Glomerular endothelial cell (primary cell): Measurements from ENCODE around the gene ADGRE3. TPM values are rescaled to one million over a fixed set of nuclear protein-coding genes. Genes with fewer than 3 reads are reported as not detected.
A peak's percentile ranks its signal among the peaks of the same experiment; 100 is the strongest.
"Not testable (repeated sequence)": the region's sequence is repeated elsewhere in the genome, so short reads cannot be mapped to it uniquely, and the experiment has no call there.

ENCODE experiments used
- DNase-seq: peaks from one replicate; pipeline ENCODE4 v3.0.0-alpha.2; 2011; ENCODE audit warnings: low read depth, low spot score; ENCODE audit errors: extremely low read depth
- total RNA-seq: library from RNA; depleted of rRNA; stranded (reverse); fragments of >200 nt; gene quantifications from 2 replicates; pipeline ENCODE4 v1.2.3, GENCODE V29; 2015

The ADGRE3 gene
- total RNA-seq, 1 donor from 2014 or later, result not detected

- no peak for DNase-seq
Observed at GRCh38 chr19:14606627-14607026, 68.0 kb downstream of the ADGRE3 start.

GRCh38 chr19:14603990-14604387 is 70.7 kb downstream of the ADGRE3 start:
- no peak for DNase-seq

GRCh38 chr19:14599548-14600147 is 75.0 kb downstream of the ADGRE3 start:
- no peak for DNase-seq

DNA sequence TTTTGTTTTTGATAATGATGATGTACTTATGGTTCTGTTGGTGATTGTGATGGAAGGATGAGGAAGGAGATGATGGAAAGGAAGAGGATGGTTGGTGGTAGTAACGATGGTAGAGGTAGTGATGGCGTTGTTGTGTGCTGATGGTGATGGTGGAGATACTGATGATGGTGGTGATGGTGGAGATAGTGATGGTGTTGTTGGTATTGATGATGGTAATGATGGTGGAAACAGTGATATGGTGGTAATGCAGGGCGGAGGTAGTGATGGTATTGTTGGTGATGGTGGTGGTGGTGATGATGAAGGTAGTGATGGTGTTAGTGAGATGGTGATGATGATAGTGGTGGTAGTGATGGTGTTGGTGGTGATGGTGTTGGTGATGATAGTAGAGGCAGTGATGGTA is 79.1 kb downstream of the ADGRE3 start:
- no peak for DNase-seq

GRCh38 chr19:14589433-14589832 is 85.2 kb downstream of the ADGRE3 start:
- DNase-seq, result not testable (repeated sequence)

DNA sequence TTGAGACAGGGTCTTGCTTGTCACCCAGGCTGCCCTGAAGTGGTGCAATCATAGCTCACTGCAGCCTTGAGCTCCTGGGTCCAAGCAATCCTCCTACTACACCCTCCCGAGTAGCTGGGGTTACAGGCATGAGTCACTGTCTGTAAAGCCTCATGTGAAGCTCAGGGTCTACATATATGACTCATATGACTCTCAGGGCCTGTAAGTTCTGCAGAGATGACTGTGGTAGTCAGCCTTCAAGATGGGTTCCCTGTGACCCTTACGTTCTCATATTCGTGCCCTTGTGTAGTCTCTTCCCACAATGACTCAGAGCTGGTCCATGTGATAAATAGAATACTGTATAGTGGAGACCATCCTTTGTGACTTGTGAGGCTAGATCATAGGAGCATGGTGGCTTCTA is 89.5 kb downstream of the ADGRE3 start:
- not testable (repeated sequence) for DNase-seq

GRCh38 chr19:14584372-14584771 is 90.3 kb downstream of the ADGRE3 start:
- not testable (repeated sequence) for DNase-seq

DNA sequence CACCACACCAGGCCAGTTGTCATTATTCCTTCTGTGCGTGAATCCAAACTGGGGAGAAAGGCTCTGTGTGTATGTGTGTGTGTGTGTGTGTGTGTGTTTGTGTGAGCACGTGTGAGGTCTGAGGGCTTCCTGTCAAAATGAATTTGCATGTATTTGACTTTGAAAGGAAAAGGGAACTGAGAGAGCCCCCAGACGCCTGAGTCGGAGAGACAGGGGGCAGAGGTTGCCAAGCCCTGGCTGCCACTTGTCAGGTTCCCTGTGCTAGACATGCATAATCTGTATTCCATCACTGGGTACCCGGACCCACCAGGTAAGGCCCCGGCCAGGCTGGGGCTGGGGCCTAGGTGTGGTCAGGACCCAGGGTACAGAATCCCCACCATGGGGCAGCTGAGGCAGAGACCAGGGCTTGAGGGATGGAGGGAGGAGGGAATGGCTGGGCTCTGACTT is 91.7 kb downstream of the ADGRE3 start, which contains the start of gene CLEC17A:
TSS of gene CLEC17A (plus strand) at position 191 of the 447 bp plus-strand sequence. CDS start at position 268, 77 bp downstream.
- no peak for DNase-seq

DNA sequence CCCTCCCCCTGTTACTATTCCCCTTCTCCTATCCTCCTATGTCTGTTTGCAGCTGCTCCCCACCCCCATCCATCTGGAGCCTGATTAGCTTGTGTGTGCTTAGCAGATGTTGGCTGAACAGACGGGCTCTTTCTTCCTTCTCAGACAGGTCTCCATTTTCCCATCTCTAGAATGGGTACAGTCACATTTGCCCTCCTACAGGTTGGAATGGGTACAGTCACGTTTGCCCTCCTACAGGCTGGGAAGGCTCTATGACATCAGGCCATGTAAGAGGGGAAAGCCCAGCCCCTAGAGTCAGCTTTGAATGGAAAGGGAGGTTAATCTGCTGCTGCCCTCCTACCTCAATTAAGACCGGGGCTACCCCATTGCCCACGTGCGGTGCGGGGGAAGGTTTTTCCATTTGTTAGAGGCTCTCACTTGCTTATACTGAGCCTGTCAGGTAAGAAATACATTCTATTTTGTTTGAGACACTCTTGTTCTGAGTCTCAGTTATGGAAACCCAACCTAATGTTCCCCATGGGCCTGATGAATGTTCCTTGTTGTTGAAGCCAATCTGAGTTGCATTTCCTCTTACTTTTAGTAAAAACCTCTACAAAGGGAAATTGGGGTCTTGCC is 93.9 kb downstream of the ADGRE3 start:
- no peak for DNase-seq

DNA sequence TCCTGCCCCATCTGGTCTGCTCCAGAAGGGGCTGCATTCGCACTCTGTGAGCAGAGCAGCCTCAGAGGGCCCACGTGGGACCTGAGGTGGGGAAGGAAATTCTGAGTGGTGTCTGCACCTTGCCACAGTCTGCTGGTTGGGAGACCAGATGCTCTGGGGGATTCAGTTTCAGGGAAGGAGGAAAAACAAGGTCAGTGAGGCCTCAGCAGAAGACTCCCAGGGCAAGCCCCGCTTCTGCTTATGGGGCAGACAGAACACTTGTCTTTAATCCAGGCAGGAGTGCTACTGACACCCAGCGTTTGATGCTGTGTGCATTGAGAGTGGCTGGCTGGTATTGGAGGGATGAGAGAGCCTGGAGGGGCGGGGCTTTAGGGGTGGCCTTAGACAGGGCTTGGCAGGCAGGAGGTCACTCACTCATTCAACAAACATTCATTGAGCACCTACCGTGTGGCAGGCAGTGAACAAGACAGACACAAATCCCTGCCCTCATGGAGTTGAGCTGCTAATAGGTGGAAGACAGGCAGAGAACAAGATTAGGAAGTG is 96.7 kb downstream of the ADGRE3 start:
- no peak for DNase-seq

- DNase-seq, result no peak
Observed at GRCh38 chr19:14577264-14577663, 97.4 kb downstream of the ADGRE3 start.

DNA sequence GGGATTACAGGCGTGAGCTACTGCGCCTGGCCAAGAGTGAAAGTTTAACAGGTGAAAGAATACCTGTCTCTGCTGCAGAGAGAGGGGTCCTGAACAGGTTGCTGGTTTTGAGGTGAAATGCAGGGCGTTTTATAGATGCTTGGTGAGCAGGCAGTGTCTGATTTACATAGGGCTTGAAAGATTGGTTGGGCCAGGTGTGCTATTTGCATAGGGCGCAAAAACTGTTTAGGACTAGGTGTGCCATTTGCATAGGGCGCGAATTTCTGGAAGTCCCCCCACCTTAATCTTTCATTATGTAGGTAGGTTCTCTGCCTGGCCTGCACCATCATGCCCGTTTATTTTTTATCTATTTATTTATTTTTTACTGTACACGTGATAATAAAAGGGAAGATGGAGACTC is 98.3 kb downstream of the ADGRE3 start:
- DNase-seq, result no peak

GRCh38 chr19:14575428-14575980 is 99.1 kb downstream of the ADGRE3 start:
- DNase-seq, result no peak

DNA sequence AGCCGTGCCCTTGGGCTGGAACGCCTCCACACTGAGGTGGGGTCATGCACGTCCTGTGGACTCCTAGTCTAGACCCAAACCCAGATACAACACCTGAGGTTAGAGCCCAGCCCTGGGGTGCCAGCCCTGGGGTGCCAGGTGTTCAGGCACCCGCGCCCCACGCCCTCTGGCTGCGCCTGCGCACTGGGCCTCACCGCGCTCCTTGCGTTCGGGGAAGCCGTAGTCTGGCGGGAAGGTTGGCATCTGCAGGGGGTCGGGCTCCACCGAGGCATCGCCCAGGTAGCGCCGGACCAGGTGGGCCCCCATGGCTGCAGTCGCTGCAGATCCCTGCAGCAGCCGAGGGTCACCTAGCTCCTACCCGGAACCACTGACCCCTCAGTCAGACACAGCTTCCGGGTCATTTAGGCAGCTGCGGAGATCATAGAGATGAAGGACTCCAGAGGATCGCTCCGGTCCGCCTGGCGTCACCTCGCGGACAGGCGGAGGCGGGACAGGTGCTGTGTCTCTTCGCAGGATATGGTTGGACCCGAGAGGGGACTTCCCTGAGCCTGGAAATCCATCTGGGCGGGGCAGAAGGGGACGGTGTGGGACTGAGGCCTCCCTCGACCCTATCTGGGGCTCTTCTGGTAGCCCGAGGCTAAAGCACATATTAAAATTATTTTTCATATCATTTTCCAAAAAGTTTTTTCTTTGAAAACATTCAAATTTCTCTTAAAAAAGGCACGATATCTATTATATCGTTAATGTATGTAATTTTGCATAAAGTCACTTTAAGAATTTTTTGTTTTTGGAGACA is 102.8 kb downstream of the ADGRE3 start, which contains the start of gene NDUFB7:
TSS of gene NDUFB7 (minus strand) at position 372 of the 796 bp plus-strand sequence. CDS start at position 306, 66 bp downstream.
- peak; percentile 75 for DNase-seq

DNA sequence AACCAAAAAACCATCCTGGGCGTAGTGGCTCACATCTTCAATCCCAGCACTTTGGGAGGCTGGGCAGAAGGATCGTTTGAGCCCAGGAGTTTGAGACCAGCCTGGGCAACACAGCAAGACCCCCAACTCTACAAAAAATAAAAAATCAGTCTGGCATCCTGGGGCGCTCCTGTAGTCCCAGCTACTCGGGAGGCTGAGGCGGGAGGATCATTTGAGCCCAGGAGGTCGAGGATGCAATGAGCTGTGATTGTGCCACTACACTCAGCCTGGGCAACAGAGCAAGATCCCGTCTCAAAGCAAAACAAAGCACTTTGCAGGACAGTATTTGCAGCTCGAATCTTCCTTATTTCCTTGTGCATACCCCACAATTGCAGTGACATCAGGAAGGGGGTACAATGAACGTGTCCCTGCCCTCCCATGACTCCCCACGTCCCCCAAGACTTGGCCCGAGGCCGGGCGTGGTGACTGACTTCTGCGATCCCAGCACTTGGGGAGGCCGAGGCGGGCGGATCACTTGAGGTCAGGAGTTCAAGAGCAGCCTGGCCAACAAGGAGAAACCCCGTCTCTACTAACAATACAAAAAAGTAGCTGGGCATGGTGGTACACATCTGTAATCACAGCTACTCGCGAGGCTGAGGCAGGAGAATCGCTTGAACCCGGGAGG is 103.6 kb downstream of the ADGRE3 start:
- DNase-seq, result no peak

Other genes with a start within 250 kb of the ADGRE3 start
- 235 and 300 TPM in 2 replicates for gene PKN1, start 241.5 kb downstream of the ADGRE3 start, total RNA-seq
- gene PTGER1, start 199.5 kb downstream of the ADGRE3 start, total RNA-seq, result 0.15 and 0.64 TPM in 2 replicates
- 161 and 191 TPM in 2 replicates for gene GIPC1, start 178.7 kb downstream of the ADGRE3 start, total RNA-seq
- gene DNAJB1, start 156.4 kb downstream of the ADGRE3 start, total RNA-seq, result 73.6 and 84.1 TPM in 2 replicates
- gene TECR, start 145.2 kb downstream of the ADGRE3 start, total RNA-seq, result 42.7 and 43.8 TPM in 2 replicates
- 337 and 386 TPM in 2 replicates for gene NDUFB7, start 102.8 kb downstream of the ADGRE3 start, total RNA-seq
- not detected in 2 replicates for gene CLEC17A, start 91.8 kb downstream of the ADGRE3 start, total RNA-seq
- 7.3 and 22.3 TPM in 2 replicates for gene ZNF333, start 15.2 kb upstream of the ADGRE3 start, total RNA-seq
- 0.06 and 0.10 TPM in 2 replicates for gene ADGRE2, start 103.7 kb upstream of the ADGRE3 start, total RNA-seq
- gene OR7A5, start 160.3 kb upstream of the ADGRE3 start, total RNA-seq, result not detected in 2 replicates
- gene OR7C1, start 160.3 kb upstream of the ADGRE3 start, total RNA-seq, result not detected in 2 replicates
- gene OR7A10, start 174.1 kb upstream of the ADGRE3 start, total RNA-seq, result not detected in 2 replicates
- not detected in 2 replicates for gene OR7A17, start 211.3 kb upstream of the ADGRE3 start, total RNA-seq